NCI-H510A treated with DMSO at 0.1 percent for 48 hours (cell line): ENCODE data around the gene RRH.
A peak's percentile ranks its signal among the peaks of the same experiment; 100 is the strongest.
"Not testable (repeated sequence)": the region's sequence is repeated elsewhere in the genome, so short reads cannot be mapped to it uniquely, and the experiment has no call there.

ENCODE experiments used
- DNase-seq: peaks from one replicate; lab custom pipeline; 2025; lab: John Stamatoyannopoulos, UW

The RRH gene

GRCh38 chr4:109827672-109828071, at the start of gene RRH:
Gene RRH (plus strand): TSS chr4:109827972. CDS start chr4:109828028, 56 bp downstream.
- no peak for DNase-seq

GRCh38 chr4:109782092-109782491, 45.7 kb upstream of the RRH start:
- DNase-seq: not testable (repeated sequence)

- DNase-seq: no peak
These were observed 40.9 kb upstream of the RRH start for GRCh38 chr4:109786846-109787245.

GRCh38 chr4:109787807-109788206, 40.0 kb upstream of the RRH start:
- no peak for DNase-seq

GRCh38 chr4:109795059-109795458, 32.7 kb upstream of the RRH start:
- DNase-seq: no peak

- no peak for DNase-seq
These were observed 28.9 kb upstream of the RRH start for GRCh38 chr4:109798866-109799265.

GRCh38 chr4:109801099-109801789, 26.5 kb upstream of the RRH start:
- DNase-seq: no peak

GRCh38 chr4:109801895-109802319, 25.9 kb upstream of the RRH start, which contains the start of gene CFI:
Gene CFI (minus strand): TSS chr4:109801999. CDS start chr4:109801971, 28 bp downstream.
- DNase-seq: no peak

- DNase-seq: peak; percentile 35
These were observed 23.7 kb upstream of the RRH start for GRCh38 chr4:109803924-109804571.

GRCh38 chr4:109809655-109810054, 18.1 kb upstream of the RRH start:
- no peak for DNase-seq

- DNase-seq: no peak
These were observed 17.0 kb upstream of the RRH start for GRCh38 chr4:109810552-109811387.

- DNase-seq: no peak
These were observed 16.1 kb upstream of the RRH start for GRCh38 chr4:109811707-109812106.

- DNase-seq: peak; percentile 76
These were observed 12.4 kb upstream of the RRH start, which contains the start of gene GAR1 for GRCh38 chr4:109815151-109816081. Gene GAR1 (plus strand): TSS chr4:109815762. CDS start chr4:109816165, 403 bp downstream.

GRCh38 chr4:109816082-109816442, 11.7 kb upstream of the RRH start:
- DNase-seq: no peak

- DNase-seq: no peak
These were observed 10.9 kb upstream of the RRH start for GRCh38 chr4:109816894-109817293.

GRCh38 chr4:109818268-109818667, 9.5 kb upstream of the RRH start:
- no peak for DNase-seq

- DNase-seq: no peak
These were observed 7.2 kb upstream of the RRH start for GRCh38 chr4:109820563-109820962.

- no peak for DNase-seq
These were observed 6.6 kb upstream of the RRH start for GRCh38 chr4:109821185-109821584.

GRCh38 chr4:109826719-109827118, 1.1 kb upstream of the RRH start:
- DNase-seq: no peak

GRCh38 chr4:109833756-109834155, 6.0 kb downstream of the RRH start:
- DNase-seq: no peak

- DNase-seq: no peak
These were observed 9.2 kb downstream of the RRH start for GRCh38 chr4:109836985-109837384.
